Thymus (tissue), 11 donors: ENCODE results near the gene PEPD. TPM values are rescaled to one million over a fixed set of nuclear protein-coding genes. Genes with fewer than 3 reads are reported as not detected.

Experiments used
- DNase-seq, 9 donors: peaks; one replicate each; pipeline ENCODE4 v3.0.0-alpha.2; 2013; ENCODE audit warnings: low spot score in 9 of 9, low read depth in 6 of 9, missing footprints in 1 of 9
- H3K27ac ChIP-seq, 2 donors: one replicate each; pipeline ENCODE4 v1.5.1; 2013; ENCODE audit warnings: control low read depth in 1 of 2, low read depth in 1 of 2, low read length in 1 of 2, mild to moderate bottlenecking in 1 of 2, moderate library complexity in 1 of 2
- H3K27me3 ChIP-seq, 2 donors: one replicate each; pipeline ENCODE4 v1.5.1; 2013; ENCODE audit warnings: low read length in 1 of 2; ENCODE audit not compliant: control insufficient read depth in 2 of 2, insufficient read depth in 1 of 2
- H3K36me3 ChIP-seq, 2 donors: one replicate each; pipeline ENCODE4 v1.5.1; 2013; ENCODE audit warnings: low read length in 1 of 2, mild to moderate bottlenecking in 1 of 2, moderate library complexity in 1 of 2; ENCODE audit not compliant: control insufficient read depth in 2 of 2, insufficient read depth in 2 of 2
- H3K4me1 ChIP-seq, 2 donors: one replicate each; pipeline ENCODE4 v1.5.1; 2013; ENCODE audit warnings: low read length in 2 of 2; ENCODE audit not compliant: control insufficient read depth in 2 of 2, insufficient read depth in 2 of 2
- H3K4me3 ChIP-seq, 2 donors: one replicate each; pipeline ENCODE4 v1.5.1; 2013; ENCODE audit warnings: low read length in 2 of 2, control low read depth in 1 of 2, mild to moderate bottlenecking in 1 of 2
- H3K9me3 ChIP-seq, 2 donors: one replicate each; pipeline ENCODE4 v1.5.1; 2013; ENCODE audit warnings: low read length in 1 of 2, mild to moderate bottlenecking in 1 of 2; ENCODE audit not compliant: control insufficient read depth in 2 of 2, insufficient read depth in 1 of 2
- WGBS: extraction: QIAGEN DNeasy Blood & Tissue Kit; methylation state at CpG from one replicate; pipeline ENCODE4 v1.1.7; 2013; 5-methylcytosine and 5-hydroxymethylcytosine counted together
- polyA plus RNA-seq: library from polyadenylated mRNA; stranded (reverse); fragments of 200-250 nt; gene quantifications from one replicate; pipeline ENCODE4 v1.2.3, GENCODE V29; 2013
- total RNA-seq: library from RNA; stranded (reverse); fragments of 120-200 nt; gene quantifications from one replicate; pipeline ENCODE4 v1.2.4, GENCODE V29; 2013
- donor health status: healthy.

PEPD gene
- total and polyA plus RNA-seq, 2 donors, result 24.7 to 42.4 TPM

- Histone ChIP-seq H3K4me3 (no peak overlapping the region), H3K36me3 (no peaks in the 10 kb centered on the region), H3K27ac (no peak overlapping the region), H3K27me3 (peaks cover 0 to 2% of the 10 kb centered on the region in 2 donors), H3K9me3 (no peaks in the 10 kb centered on the region), H3K4me1 (no peaks in the 10 kb centered on the region)
- WGBS, result 82% methylated on average over 4 of the region's 4 CpGs
- no peak for DNase-seq
Measured at GRCh38 chr19:33530842-33531241, 9.3 kb upstream of the PEPD start.

DNA sequence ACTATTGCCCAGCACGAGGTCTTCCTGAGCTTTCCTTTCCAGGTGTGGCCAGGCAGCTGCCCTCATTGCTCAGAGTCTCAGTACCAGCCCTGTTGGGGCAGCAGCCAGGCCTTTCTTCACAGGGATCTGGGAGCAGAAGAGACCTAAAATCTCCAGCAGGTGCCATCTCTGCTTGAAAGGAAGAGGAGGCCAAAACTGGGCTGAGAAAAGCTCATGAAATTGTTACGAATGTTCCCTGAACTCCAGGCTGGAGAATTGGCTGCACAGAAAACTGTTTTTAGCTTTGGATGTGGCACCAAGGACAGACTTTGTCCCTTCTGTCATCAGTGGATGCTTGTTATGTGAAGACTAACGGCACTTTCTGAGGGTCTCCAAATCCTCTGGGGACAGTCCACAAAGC lies 8.7 kb upstream of the PEPD start:
- H3K36me3 ChIP-seq, result no peaks in the 10 kb centered on the region
- no peaks in the 10 kb centered on the region for H3K4me1 ChIP-seq
- H3K27me3 ChIP-seq, result peaks cover 0 to 2% of the 10 kb centered on the region in 2 donors
- DNase-seq, result no peak
- H3K4me3 ChIP-seq, result no peak overlapping the region
- H3K27ac ChIP-seq, result no peak overlapping the region
- 77% methylated on average over 3 of the region's 3 CpGs for WGBS
- no peaks in the 10 kb centered on the region for H3K9me3 ChIP-seq

DNA sequence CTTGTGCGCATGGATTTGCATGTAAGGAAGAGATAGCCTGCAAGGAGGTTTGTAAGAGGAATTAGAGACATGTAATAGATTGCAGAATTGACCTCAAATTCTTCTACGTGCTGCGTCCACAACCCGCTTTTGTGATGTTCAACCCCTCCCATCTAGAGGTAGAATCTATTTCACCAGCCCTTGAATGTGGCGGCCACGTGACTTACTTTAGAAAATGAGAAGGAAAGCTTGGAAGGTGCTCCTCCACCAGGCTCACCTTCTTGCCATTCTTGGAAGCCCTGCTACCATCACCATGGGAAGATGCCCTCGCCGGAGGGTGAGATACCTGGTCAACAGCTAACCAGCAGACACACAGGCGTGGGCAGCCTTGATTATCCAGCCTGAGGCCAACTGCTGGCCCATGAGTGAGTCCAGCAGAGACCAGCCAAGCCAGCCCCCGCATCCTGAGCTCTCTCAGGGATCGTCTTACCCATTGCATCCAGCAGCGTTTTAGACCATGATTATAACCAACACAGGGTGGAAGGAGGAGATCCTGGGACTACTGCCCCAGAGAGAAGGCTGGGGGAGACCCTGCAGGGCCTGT lies 7.6 kb upstream of the PEPD start:
- Histone ChIP-seq H3K9me3 (no peaks in the 10 kb centered on the region), H3K4me3 (no peak overlapping the region), H3K4me1 (no peaks in the 10 kb centered on the region), H3K27me3 (peaks cover 0 to 2% of the 10 kb centered on the region in 2 donors), H3K27ac (no peak overlapping the region), H3K36me3 (no peaks in the 10 kb centered on the region)
- no peak for DNase-seq
- 80% methylated on average over 12 of the region's 12 CpGs for WGBS

DNA sequence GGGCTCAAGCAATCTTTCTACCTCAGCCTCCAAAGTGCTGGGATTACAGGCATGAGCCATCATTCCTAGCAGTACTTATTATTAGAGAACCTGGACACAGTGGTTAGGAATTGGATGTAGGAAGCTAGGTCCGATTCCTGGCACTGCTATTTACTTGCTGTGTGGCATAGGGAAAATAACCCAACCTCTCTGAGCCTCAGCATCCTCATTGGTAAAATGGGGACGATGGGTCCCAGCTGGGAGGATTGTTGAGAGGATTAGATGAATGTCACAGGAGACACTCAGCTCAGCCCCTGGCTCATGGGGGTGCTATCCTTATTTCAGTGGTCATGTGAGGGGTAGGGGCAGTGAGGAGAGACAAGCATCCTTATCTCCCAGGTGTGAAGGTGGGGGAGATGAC lies 6.8 kb upstream of the PEPD start:
- H3K27me3 ChIP-seq, result peaks cover 0 to 2% of the 10 kb centered on the region in 2 donors
- H3K4me1 ChIP-seq, result no peaks in the 10 kb centered on the region
- no peak overlapping the region for H3K27ac ChIP-seq
- no peak overlapping the region for H3K4me3 ChIP-seq
- no peak for DNase-seq
- H3K9me3 ChIP-seq, result no peaks in the 10 kb centered on the region
- 89% methylated on average over 2 of the region's 2 CpGs for WGBS
- H3K36me3 ChIP-seq, result no peaks in the 10 kb centered on the region

- H3K4me3 ChIP-seq, result no peak overlapping the region
- H3K36me3 ChIP-seq, result no peaks in the 10 kb centered on the region
- no peak overlapping the region for H3K27ac ChIP-seq
- H3K9me3 ChIP-seq, result no peaks in the 10 kb centered on the region
- H3K27me3 ChIP-seq, result peaks cover 0 to 6% of the 10 kb centered on the region in 2 donors
- peaks cover 0 to 2% of the 10 kb centered on the region in 2 donors for H3K4me1 ChIP-seq
- WGBS, result 90% methylated on average over 2 of the region's 2 CpGs
- DNase-seq, result no peak
Measured at GRCh38 chr19:33527125-33527524, 5.5 kb upstream of the PEPD start.

GRCh38 chr19:33524024-33524664 lies 2.6 kb upstream of the PEPD start:
- DNase-seq, result no peak
- no peak overlapping the region for H3K27ac ChIP-seq
- H3K9me3 ChIP-seq, result no peaks in the 10 kb centered on the region
- no peaks in the 10 kb centered on the region for H3K36me3 ChIP-seq
- peaks cover 6 to 10% of the 10 kb centered on the region in 2 donors for H3K4me1 ChIP-seq
- 91% methylated on average over 17 of the region's 17 CpGs for WGBS
- peaks cover 0 to 5% of the 10 kb centered on the region in 2 donors for H3K27me3 ChIP-seq
- H3K4me3 ChIP-seq, result no peak overlapping the region

- no peak overlapping the region for H3K4me3 ChIP-seq
Measured at GRCh38 chr19:33523167-33523566, 1.6 kb upstream of the PEPD start.

DNA sequence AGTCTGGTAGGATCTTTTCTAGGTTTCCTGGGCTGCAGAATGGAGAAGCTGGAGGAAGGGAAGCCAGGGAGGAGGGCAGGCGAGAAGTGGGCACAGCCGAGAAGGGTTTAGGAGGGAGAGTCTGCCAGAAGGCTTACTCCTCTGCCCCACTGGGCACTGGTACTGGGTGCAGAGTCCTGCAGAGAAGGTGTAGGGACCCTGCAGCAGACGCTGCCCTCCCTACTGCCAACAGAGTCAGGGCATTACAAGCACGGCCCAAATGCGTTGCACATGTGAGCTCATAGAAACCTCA lies 726 bp upstream of the PEPD start:
- peaks cover 6 to 10% of the 10 kb centered on the region in 2 donors for H3K4me1 ChIP-seq
- no peaks in the 10 kb centered on the region for H3K9me3 ChIP-seq
- no peak for DNase-seq
- peak overlapping the region; percentile 54 to 87 for H3K4me3 ChIP-seq
- 78% methylated on average over 5 of the region's 5 CpGs for WGBS
- H3K36me3 ChIP-seq, result no peaks in the 10 kb centered on the region
- H3K27ac ChIP-seq, result no peak overlapping the region
- H3K27me3 ChIP-seq, result peaks cover 0 to 5% of the 10 kb centered on the region in 2 donors

More at GRCh38 chr19:33523167-33523566, 1.6 kb upstream of the PEPD start:
- H3K4me1 ChIP-seq, result peaks cover 6 to 10% of the 10 kb centered on the region in 2 donors
- H3K27me3 ChIP-seq, result peaks cover 0 to 5% of the 10 kb centered on the region in 2 donors
- H3K27ac ChIP-seq, result no peak overlapping the region
- no peaks in the 10 kb centered on the region for H3K9me3 ChIP-seq
- 88% methylated on average over 2 of the region's 2 CpGs for WGBS
- no peaks in the 10 kb centered on the region for H3K36me3 ChIP-seq
- no peak for DNase-seq

DNA sequence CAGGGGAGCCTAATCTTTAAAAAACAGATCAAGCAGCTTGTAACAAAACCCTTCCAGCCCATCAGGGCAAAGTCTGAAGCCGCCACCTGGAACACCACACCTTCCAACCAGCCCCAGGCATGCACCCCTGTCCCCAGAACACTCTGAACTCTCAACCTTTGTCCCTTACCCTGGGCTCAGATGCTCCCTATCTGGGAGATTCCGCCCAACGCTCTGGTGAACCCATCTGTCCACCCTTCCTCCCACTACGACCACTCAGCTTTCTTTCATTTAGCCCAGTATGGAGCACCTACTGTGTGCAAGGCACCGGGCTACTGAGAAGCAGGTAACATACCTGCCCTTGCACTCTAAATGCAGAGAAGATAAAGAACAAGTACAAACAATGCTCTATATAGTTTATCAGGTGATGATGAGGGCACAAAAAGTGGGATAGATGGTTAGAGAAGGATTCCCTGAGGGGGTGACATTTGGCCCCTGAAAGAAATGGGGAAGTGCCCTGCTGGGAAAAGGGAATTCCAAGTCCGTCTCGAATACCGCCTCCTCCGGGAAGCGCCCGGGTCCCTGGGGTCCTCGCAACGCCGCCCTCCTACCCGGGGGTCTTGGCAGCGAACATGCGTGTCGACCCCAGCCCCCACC lies 629 bp downstream of the PEPD start:
- Histone ChIP-seq H3K4me3 (peak overlapping the region; percentile 54 to 87), H3K27me3 (peaks cover 0 to 5% of the 10 kb centered on the region in 2 donors), H3K27ac (no peak overlapping the region), H3K36me3 (no peaks in the 10 kb centered on the region), H3K9me3 (no peaks in the 10 kb centered on the region), H3K4me1 (peaks cover 6 to 10% of the 10 kb centered on the region in 2 donors)
- 16% methylated on average over 18 of the region's 18 CpGs for WGBS
- no peak for DNase-seq
